ENCODE measurements around the gene SHISAL2A.
"Not testable (repeated sequence)": the region's sequence is repeated elsewhere in the genome, so short reads cannot be mapped to it uniquely, and the experiment has no call there.

DNA sequence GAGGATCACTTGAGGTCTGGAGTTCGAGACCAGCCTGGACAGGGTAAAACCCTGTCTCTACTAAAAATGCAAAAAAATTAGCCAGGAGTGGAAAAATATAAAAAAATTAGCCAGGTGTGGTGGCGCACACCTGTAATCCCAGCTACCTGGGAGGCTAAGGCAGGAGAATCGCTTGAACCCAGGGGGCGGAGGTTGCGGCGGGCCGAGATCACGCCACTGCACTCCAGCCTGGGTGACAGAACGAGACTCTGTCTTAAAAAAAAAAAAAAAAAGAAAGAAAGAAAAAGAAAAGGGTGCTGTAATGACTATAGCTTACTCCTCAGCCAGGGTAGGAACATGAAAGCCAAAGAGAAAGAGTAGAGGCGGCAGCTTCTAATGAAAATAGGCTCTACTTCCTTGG is 60.4 kb downstream of the SHISAL2A start:
- TF ChIP-seq, protein P1, sequence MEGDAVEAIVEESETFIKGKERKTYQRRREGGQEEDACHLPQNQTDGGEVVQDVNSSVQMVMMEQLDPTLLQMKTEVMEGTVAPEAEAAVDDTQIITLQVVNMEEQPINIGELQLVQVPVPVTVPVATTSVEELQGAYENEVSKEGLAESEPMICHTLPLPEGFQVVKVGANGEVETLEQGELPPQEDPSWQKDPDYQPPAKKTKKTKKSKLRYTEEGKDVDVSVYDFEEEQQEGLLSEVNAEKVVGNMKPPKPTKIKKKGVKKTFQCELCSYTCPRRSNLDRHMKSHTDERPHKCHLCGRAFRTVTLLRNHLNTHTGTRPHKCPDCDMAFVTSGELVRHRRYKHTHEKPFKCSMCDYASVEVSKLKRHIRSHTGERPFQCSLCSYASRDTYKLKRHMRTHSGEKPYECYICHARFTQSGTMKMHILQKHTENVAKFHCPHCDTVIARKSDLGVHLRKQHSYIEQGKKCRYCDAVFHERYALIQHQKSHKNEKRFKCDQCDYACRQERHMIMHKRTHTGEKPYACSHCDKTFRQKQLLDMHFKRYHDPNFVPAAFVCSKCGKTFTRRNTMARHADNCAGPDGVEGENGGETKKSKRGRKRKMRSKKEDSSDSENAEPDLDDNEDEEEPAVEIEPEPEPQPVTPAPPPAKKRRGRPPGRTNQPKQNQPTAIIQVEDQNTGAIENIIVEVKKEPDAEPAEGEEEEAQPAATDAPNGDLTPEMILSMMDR (IDR thresholded peaks at IDR 0.05), result not testable (repeated sequence)
- not testable (repeated sequence) for TF ChIP-seq POLR2A, POLR2AphosphoS5 (IDR thresholded peaks at IDR 0.05)
